Measurements from ENCODE around the gene HACD2.

The HACD2 gene

GRCh38 chr3:123447749-123448517 lies 136.9 kb downstream of the HACD2 start:
- H2AFZ ChIP-seq (ENCODE audit: low read depth, low read length) = peak overlapping the region; percentile 91
- peaks cover 7% of the 10 kb centered on the region for H3K4me1 ChIP-seq (ENCODE audit: insufficient read depth, low read length)
- peaks cover 3% of the 10 kb centered on the region for H3K9me3 ChIP-seq (ENCODE audit: low read length)
- H3K27me3 ChIP-seq (ENCODE audit: insufficient read depth, low read length) = peaks cover 44% of the 10 kb centered on the region
- H3K36me3 ChIP-seq (ENCODE audit: insufficient read depth, low read length) = no peaks in the 10 kb centered on the region
- peak overlapping the region; percentile 64 for H3K4me3 ChIP-seq (ENCODE audit: low read length)

- Histone ChIP-seq H2AFZ (ENCODE audit: low read depth, low read length) (no peak overlapping the region), H3K27me3 (ENCODE audit: insufficient read depth, low read length) (peaks cover 49% of the 10 kb centered on the region), H3K4me3 (ENCODE audit: low read length) (no peak overlapping the region)
These were observed 137.5 kb downstream of the HACD2 start for GRCh38 chr3:123447416-123447748.

GRCh38 chr3:123446610-123447109 lies 138.2 kb downstream of the HACD2 start:
- Histone ChIP-seq H2AFZ (ENCODE audit: low read depth, low read length) (no peak overlapping the region), H3K4me1 (ENCODE audit: insufficient read depth, low read length) (peaks cover 7% of the 10 kb centered on the region), H3K4me3 (ENCODE audit: low read length) (no peak overlapping the region)

More at GRCh38 chr3:123447416-123447748, 137.5 kb downstream of the HACD2 start:
- H3K36me3 ChIP-seq (ENCODE audit: insufficient read depth, low read length) = no peaks in the 10 kb centered on the region
- H3K4me1 ChIP-seq (ENCODE audit: insufficient read depth, low read length) = peaks cover 7% of the 10 kb centered on the region
- H3K9me3 ChIP-seq (ENCODE audit: low read length) = peaks cover 3% of the 10 kb centered on the region

GRCh38 chr3:123446210-123446609 lies 138.6 kb downstream of the HACD2 start:
- Histone ChIP-seq H2AFZ (ENCODE audit: low read depth, low read length) (no peak overlapping the region), H3K36me3 (ENCODE audit: insufficient read depth, low read length) (no peaks in the 10 kb centered on the region), H3K27me3 (ENCODE audit: insufficient read depth, low read length) (peaks cover 47% of the 10 kb centered on the region), H3K9me3 (ENCODE audit: low read length) (peaks cover 5% of the 10 kb centered on the region), H3K4me1 (ENCODE audit: insufficient read depth, low read length) (peaks cover 7% of the 10 kb centered on the region), H3K4me3 (ENCODE audit: low read length) (no peak overlapping the region)

More at GRCh38 chr3:123446610-123447109, 138.2 kb downstream of the HACD2 start:
- H3K9me3 ChIP-seq (ENCODE audit: low read length) = peaks cover 5% of the 10 kb centered on the region
- peaks cover 49% of the 10 kb centered on the region for H3K27me3 ChIP-seq (ENCODE audit: insufficient read depth, low read length)
- H3K36me3 ChIP-seq (ENCODE audit: insufficient read depth, low read length) = no peaks in the 10 kb centered on the region

GRCh38 chr3:123445702-123446101 lies 139.2 kb downstream of the HACD2 start:
- peaks cover 45% of the 10 kb centered on the region for H3K27me3 ChIP-seq (ENCODE audit: insufficient read depth, low read length)

DNA sequence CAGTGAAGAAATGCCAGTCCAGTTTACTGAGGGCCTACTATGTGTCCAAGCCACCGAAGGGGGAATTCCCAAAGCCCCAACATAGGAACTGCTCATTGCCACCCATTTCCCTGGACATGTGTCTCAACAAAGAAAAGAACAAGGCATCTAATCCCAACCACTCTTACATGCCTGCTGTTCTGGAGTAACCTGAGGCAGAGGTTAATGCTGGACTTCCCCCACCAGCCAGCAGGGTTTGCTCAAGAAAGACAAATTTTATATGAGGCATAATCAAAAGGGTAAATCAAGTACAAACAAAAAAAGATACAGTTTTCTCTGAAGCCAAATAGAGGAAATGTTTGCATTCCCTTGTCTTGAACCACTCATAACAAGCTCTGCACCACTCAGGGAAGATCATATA lies 140.1 kb downstream of the HACD2 start:
- Histone ChIP-seq H3K27me3 (ENCODE audit: insufficient read depth, low read length) (peaks cover 42% of the 10 kb centered on the region), H3K4me3 (ENCODE audit: low read length) (no peak overlapping the region)

More at GRCh38 chr3:123445702-123446101, 139.2 kb downstream of the HACD2 start:
- Histone ChIP-seq H3K4me3 (ENCODE audit: low read length) (no peak overlapping the region), H3K36me3 (ENCODE audit: insufficient read depth, low read length) (no peaks in the 10 kb centered on the region), H2AFZ (ENCODE audit: low read depth, low read length) (no peak overlapping the region), H3K4me1 (ENCODE audit: insufficient read depth, low read length) (peaks cover 7% of the 10 kb centered on the region), H3K9me3 (ENCODE audit: low read length) (peaks cover 5% of the 10 kb centered on the region)

DNA sequence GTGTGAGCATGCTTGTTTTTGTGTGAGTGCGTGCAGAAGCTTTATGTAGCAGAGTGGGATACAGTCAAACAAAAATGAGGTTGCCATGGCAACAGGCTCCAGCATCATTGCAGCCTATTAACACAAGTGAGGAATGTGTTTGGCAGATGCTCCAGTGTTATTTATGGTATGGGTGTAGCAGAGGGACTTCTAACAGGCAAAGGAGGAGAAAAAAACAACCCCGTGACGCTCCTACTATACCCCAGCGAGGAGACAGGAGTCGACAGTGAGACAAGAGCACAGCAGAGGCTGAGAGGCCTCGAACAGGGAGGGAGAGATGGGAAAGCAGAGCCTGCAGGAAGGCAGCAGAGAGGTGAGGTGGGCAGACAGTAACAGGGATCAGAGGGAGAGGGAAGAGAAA lies 140.8 kb downstream of the HACD2 start:
- peaks cover 42% of the 10 kb centered on the region for H3K27me3 ChIP-seq (ENCODE audit: insufficient read depth, low read length)
- no peak overlapping the region for H3K4me3 ChIP-seq (ENCODE audit: low read length)
- H3K9me3 ChIP-seq (ENCODE audit: low read length) = peaks cover 5% of the 10 kb centered on the region

More for the DNA sequence above, 140.1 kb downstream of the HACD2 start:
- Histone ChIP-seq H2AFZ (ENCODE audit: low read depth, low read length) (no peak overlapping the region), H3K9me3 (ENCODE audit: low read length) (peaks cover 5% of the 10 kb centered on the region), H3K36me3 (ENCODE audit: insufficient read depth, low read length) (no peaks in the 10 kb centered on the region), H3K4me1 (ENCODE audit: insufficient read depth, low read length) (peaks cover 7% of the 10 kb centered on the region)

DNA sequence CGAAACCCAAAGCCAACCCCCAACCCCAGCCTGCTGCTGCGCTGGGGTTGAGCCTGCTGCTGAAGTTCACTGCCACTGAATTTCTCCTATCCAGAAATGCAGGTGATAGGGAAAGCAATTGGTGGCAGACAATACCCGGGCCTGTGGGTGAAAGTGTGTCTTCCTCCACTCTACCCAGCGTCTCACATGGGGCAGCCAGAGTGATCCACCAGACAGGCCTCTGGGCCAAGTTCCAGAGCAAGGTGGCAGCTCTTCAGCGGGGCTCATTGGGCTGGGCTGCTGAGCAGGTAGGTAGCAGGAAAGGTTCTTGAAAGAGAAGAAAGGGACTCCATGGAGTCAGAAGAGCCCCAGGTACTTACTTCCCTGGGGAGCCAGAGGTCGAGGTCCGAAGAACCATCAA lies 141.9 kb downstream of the HACD2 start:
- peaks cover 5% of the 10 kb centered on the region for H3K9me3 ChIP-seq (ENCODE audit: low read length)
- H3K4me3 ChIP-seq (ENCODE audit: low read length) = no peak overlapping the region
- peaks cover 35% of the 10 kb centered on the region for H3K27me3 ChIP-seq (ENCODE audit: insufficient read depth, low read length)
- peaks cover 3% of the 10 kb centered on the region for H3K4me1 ChIP-seq (ENCODE audit: insufficient read depth, low read length)
- H3K36me3 ChIP-seq (ENCODE audit: insufficient read depth, low read length) = no peaks in the 10 kb centered on the region
- no peak overlapping the region for H2AFZ ChIP-seq (ENCODE audit: low read depth, low read length)

More for the DNA sequence above, 140.8 kb downstream of the HACD2 start:
- H3K36me3 ChIP-seq (ENCODE audit: insufficient read depth, low read length) = no peaks in the 10 kb centered on the region
- peaks cover 7% of the 10 kb centered on the region for H3K4me1 ChIP-seq (ENCODE audit: insufficient read depth, low read length)
- no peak overlapping the region for H2AFZ ChIP-seq (ENCODE audit: low read depth, low read length)

GRCh38 chr3:123442125-123442524 lies 142.7 kb downstream of the HACD2 start:
- Histone ChIP-seq H3K4me3 (ENCODE audit: low read length) (no peak overlapping the region), H2AFZ (ENCODE audit: low read depth, low read length) (no peak overlapping the region), H3K36me3 (ENCODE audit: insufficient read depth, low read length) (no peaks in the 10 kb centered on the region), H3K4me1 (ENCODE audit: insufficient read depth, low read length) (peaks cover 3% of the 10 kb centered on the region), H3K27me3 (ENCODE audit: insufficient read depth, low read length) (peaks cover 28% of the 10 kb centered on the region), H3K9me3 (ENCODE audit: low read length) (peaks cover 2% of the 10 kb centered on the region)
